ENCODE data around the gene RNF144A. TPM values are rescaled to one million over a fixed set of nuclear protein-coding genes. Genes with fewer than 3 reads are reported as not detected.

The RNF144A gene
- total and polyA plus RNA-seq, 10 of the 15 experiments (the other 5 are each of a cell fraction or from before 2014, with no cell fraction given) = 0.02 to 12.1 (median 0.48) TPM; not detected in 1

DNA sequence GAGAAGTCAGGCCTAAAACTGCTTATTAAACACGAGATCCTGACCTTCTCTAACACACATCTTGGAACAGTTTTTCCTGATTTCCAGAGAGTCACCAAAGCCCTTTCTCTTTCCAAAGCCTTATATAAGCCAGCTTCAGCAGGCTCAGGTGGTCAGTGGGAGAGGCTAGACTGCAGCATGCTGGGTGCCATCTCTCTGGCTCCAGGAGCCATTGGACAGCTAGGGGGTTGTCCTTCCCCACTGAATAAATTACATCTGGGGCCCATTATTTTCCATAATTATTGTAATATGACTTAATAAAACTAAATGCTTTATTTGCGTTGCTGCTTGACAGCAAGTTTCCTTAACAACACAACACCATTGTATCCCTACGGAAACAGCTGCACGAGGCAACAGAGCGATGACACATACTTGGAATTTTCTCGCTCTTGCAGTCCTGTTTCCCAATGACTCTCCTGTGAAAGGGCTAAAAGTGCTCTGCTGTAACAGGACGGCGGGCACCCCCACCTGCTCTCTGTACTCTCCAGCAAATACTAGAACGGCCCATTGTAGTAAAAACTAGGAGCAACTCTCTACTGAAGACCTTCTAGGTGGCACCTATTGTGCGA lies 160.6 kb downstream of the RNF144A start:
- Histone ChIP-seq H2AFZ (ENCODE audit: control insufficient read depth, low read depth, low read length) (no peak overlapping the region), H3K4me1 (ENCODE audit: control insufficient read depth, insufficient read depth, low read length) (no peaks in the 10 kb centered on the region), H3K4me2 (ENCODE audit: control insufficient read depth, insufficient read depth) (no peak overlapping the region), H3K9me3 (replicated peaks; ENCODE audit: control insufficient read depth, insufficient read depth, low read length) (no peaks in the 10 kb centered on the region), H3K9ac (ENCODE audit: control insufficient read depth, insufficient read depth, low read length) (no peak overlapping the region), H4K20me1 (ENCODE audit: control insufficient read depth, insufficient read depth) (no peaks in the 10 kb centered on the region), H3K4me3 (no peak overlapping the region), H3K36me3 (ENCODE audit: control insufficient read depth in 2 of 2, insufficient read depth in 2 of 2, low read length in 1 of 2) (no peaks in the 10 kb centered on the region), H3K27ac (ENCODE audit: control insufficient read depth, insufficient read depth) (no peak overlapping the region), H3K27me3 (replicated peaks in 1 of 2; ENCODE audit: control insufficient read depth in 2 of 2, insufficient read depth in 2 of 2, low read length in 1 of 2) (no peaks in the 10 kb centered on the region), H3K79me2 (ENCODE audit: control insufficient read depth, insufficient read depth, low read length) (no peaks in the 10 kb centered on the region)
- ATAC-seq (no peak), FAIRE-seq (no peak), DNase-seq (ENCODE audit: low read depth, low spot score) (no peak)
- ChIA-PET RAD21 (ENCODE audit: unreplicated experiment) (no interaction called here), SMC1A (ENCODE audit: uncharacterized antibody, unreplicated experiment) (no interaction called here), CTCF (no interaction called here), POLR2A (no interaction called here)
- WGBS (ENCODE audit: insufficient coverage, insufficient replicate concordance, low lambda C conversion rate, missing lambda C conversion rate) = 52% methylated on average over 10 of the region's 10 CpGs
- BruUV-seq (replicated peaks) = no TSS peak
- in situ Hi-C loops (cut with MboI) (no loop called here), intact Hi-C loops (cut with micrococcal nuclease; ENCODE audit: unreplicated experiment) (no loop called here)
- TF ChIP-seq, protein P1, sequence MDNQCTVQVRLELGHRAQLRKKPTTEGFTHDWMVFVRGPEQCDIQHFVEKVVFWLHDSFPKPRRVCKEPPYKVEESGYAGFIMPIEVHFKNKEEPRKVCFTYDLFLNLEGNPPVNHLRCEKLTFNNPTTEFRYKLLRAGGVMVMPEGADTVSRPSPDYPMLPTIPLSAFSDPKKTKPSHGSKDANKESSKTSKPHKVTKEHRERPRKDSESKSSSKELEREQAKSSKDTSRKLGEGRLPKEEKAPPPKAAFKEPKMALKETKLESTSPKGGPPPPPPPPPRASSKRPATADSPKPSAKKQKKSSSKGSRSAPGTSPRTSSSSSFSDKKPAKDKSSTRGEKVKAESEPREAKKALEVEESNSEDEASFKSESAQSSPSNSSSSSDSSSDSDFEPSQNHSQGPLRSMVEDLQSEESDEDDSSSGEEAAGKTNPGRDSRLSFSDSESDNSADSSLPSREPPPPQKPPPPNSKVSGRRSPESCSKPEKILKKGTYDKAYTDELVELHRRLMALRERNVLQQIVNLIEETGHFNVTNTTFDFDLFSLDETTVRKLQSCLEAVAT (IDR thresholded peaks at IDR 0.05) = no peak
- TF ChIP-seq RUNX3 (IDR thresholded peaks at IDR 0.05; ENCODE audit: low read length) (no peak), MEF2B (IDR thresholded peaks at IDR 0.05; ENCODE audit: partially characterized antibody, poor library complexity, severe bottlenecking) (no peak), ATF7 (IDR thresholded peaks at IDR 0.05; ENCODE audit: low read depth) (no peak), SP1 (IDR thresholded peaks at IDR 0.05; ENCODE audit: low read depth, low read length) (no peak), CBX5 (IDR thresholded peaks at IDR 0.05; ENCODE audit: low read depth) (no peak), EED (IDR thresholded peaks at IDR 0.05; ENCODE audit: low read depth) (no peak), FOXM1 (IDR thresholded peaks at IDR 0.05; ENCODE audit: low read depth, low read length) (no peak), JUNB (IDR thresholded peaks at IDR 0.05) (no peak), RB1 (IDR thresholded peaks at IDR 0.05; ENCODE audit: borderline replicate concordance) (no peak), RAD51 (IDR thresholded peaks at IDR 0.05) (no peak)
- TF ChIP-seq, protein P2, sequence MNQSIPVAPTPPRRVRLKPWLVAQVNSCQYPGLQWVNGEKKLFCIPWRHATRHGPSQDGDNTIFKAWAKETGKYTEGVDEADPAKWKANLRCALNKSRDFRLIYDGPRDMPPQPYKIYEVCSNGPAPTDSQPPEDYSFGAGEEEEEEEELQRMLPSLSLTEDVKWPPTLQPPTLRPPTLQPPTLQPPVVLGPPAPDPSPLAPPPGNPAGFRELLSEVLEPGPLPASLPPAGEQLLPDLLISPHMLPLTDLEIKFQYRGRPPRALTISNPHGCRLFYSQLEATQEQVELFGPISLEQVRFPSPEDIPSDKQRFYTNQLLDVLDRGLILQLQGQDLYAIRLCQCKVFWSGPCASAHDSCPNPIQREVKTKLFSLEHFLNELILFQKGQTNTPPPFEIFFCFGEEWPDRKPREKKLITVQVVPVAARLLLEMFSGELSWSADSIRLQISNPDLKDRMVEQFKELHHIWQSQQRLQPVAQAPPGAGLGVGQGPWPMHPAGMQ (IDR thresholded peaks at IDR 0.05; ENCODE audit: borderline replicate concordance) = no peak
